GM18868 (cell line): ENCODE data around the gene PYCARD.
"Not testable (repeated sequence)": the region's sequence is repeated elsewhere in the genome, so short reads cannot be mapped to it uniquely, and the experiment has no call there.

ENCODE experiments used
- ATAC-seq: cut with Tn5 transposase; IDR thresholded peaks from one replicate; pipeline ENCODE4 v1.9.1; 2021; ENCODE audit warnings: mild to moderate bottlenecking, moderate library complexity; ENCODE audit not compliant: unreplicated experiment

PYCARD gene

GRCh38 chr16:31215287-31216162, 13.0 kb upstream of the PYCARD start:
- ATAC-seq = no peak

DNA sequence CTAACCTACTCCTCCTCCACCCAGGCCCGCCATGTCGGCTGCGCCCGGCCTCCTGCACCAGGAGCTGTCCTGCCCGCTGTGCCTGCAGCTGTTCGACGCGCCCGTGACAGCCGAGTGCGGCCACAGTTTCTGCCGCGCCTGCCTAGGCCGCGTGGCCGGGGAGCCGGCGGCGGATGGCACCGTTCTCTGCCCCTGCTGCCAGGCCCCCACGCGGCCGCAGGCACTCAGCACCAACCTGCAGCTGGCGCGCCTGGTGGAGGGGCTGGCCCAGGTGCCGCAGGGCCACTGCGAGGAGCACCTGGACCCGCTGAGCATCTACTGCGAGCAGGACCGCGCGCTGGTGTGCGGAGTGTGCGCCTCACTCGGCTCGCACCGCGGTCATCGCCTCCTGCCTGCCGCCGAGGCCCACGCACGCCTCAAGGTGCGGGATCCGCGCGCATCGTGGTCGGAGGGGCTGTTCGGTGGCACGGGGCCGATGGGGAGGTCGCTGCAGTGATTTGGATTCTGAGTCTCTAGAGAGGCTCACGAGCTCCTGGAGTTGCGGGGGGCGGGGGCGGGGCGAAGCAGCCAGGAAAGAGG, 12.2 kb upstream of the PYCARD start:
- no peak for ATAC-seq

DNA sequence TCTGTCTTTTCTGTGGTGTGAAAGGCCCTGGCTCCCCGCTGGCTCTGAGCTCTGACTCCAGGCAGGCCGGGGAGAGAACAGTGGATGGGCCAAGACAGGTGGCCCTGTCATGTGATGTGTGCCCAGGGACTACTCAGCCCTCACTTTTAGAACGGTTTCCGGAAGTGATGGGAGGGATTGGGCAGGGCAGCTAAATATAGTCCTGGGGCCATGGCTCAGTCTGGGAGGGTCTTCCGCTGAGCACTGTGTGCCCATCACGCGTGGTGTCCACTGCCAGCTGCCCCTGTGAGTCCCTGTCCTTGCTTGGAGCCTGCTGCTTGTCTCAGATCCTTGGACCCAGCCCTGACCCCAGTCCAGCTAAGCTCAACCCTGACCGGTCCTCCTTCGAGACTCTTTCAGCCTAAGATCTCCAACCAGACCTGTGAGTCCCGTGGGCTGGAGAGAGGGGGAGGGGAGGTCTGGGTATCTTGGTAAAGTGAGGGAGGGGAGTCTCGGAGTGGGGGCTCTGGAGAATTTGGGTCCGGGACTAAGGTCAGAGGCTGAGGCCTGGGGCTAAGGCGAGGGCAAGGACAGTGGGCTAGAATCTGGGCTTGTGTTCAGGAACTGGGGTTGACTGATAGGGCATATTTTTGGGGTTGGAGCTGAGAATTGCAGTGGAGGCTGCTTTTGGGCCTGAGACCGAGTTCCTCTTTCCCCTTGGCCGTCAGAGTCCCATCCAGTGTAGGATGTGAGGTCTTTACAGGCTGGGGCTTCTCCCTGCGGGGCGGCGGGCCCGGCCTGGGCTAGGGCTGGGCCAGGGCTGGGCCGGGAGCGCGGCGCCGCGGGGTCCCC, 11.5 kb upstream of the PYCARD start, which contains the start of gene TRIM72:
TSS of gene TRIM72 (plus strand) at position 243 of the 831 bp plus-strand sequence. CDS start 620 bp downstream, outside the sequence.
- ATAC-seq = no peak

GRCh38 chr16:31213342-31213741, 10.8 kb upstream of the PYCARD start:
- ATAC-seq = no peak

DNA sequence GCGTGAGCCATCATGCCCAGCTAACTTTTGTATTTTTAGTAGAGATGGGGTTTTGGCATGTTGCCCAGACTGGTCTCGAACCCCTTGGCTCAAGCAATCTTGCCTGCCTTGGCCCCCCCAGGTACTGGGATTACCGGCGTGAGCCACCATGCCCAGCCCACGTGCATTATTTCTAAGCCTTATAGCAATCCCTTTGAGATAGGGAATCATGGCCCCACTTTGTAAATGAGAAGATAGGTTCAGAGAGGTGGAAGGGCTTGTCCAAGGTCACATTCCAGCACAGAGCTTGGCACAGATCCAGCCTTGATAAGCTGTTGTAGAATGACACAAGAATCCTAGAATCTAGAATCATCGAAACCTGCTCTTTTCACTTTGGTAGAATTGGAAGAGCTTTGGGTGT, 4.2 kb upstream of the PYCARD start:
- no peak for ATAC-seq

- no peak for ATAC-seq
These were observed 2.5 kb upstream of the PYCARD start for GRCh38 chr16:31204871-31205666.

GRCh38 chr16:31201582-31202413, 762 bp downstream of the PYCARD start:
- peak; percentile 53 for ATAC-seq

GRCh38 chr16:31200821-31201568, 1.6 kb downstream of the PYCARD start:
- no peak for ATAC-seq

- not testable (repeated sequence) for ATAC-seq
These were observed 2.4 kb downstream of the PYCARD start for GRCh38 chr16:31200111-31200510.

DNA sequence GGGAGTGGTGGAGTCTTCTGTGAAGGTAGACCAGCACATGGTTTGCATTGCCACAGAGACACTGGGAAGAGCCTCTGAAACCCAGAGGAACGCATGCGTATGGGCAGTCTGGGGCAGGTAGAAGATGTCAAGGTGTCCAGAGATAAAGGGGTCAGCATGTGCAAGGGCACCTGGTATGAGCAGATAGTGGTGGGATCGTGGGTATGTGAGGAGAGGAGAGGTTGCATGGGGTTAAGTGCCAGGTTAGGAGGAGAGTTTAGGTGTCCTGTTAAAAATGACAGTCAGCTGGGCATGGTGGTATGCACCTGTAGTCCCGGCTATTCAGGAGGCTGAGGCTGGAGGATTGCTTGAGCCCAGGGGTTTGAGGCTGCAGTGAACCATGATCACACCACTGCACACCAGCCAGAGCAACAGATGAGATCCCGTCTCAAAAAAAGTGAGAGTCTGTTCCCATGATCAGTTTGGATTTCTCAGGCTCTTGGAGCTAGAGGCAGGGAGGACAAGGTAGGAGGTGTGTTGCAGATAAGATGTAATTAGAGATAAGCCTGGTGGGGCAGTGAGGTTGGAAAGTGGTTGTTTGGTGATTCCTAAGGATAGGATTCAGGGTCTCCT, 3.0 kb downstream of the PYCARD start:
- no peak for ATAC-seq

- no peak for ATAC-seq
These were observed 4.2 kb downstream of the PYCARD start for GRCh38 chr16:31198207-31198882.

DNA sequence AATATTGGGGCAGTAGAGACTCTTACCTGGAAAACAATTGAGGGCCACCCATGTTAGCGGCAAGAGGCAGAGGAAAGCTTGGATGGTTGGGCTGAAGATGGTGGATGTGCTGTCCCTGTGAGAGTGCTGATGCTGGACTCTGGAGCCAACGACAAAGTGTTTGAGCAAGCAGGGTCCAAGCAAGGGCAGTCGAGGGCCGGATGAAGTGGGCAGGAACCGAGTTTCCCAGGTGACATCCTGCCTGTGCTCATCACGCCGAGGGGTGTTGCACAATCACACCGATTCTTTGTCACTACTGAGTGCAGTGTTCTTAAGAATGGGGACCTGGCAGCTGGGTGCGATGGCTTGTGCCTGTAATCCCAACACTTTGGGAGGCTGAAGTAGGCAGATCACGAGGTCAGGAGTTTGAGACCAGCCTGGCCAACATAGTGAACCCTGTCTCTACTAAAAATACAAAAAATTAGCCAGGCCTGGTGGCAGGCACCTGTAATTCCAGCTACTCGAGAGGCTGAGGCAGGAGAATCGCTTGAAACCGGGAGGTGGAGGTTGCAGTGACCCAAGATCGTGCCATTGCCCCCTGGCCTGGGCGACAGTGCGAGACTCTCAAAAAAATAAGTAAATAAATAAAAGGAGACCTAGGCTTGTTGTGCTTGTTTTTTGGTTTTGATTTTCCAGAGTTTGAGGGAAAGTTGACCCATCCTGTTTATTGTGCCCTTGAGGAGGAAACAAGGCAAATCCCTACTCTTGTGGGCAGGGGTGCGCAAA, 6.1 kb downstream of the PYCARD start:
- ATAC-seq = no peak

- not testable (repeated sequence) for ATAC-seq
These were observed 6.7 kb downstream of the PYCARD start for GRCh38 chr16:31195861-31196260.

DNA sequence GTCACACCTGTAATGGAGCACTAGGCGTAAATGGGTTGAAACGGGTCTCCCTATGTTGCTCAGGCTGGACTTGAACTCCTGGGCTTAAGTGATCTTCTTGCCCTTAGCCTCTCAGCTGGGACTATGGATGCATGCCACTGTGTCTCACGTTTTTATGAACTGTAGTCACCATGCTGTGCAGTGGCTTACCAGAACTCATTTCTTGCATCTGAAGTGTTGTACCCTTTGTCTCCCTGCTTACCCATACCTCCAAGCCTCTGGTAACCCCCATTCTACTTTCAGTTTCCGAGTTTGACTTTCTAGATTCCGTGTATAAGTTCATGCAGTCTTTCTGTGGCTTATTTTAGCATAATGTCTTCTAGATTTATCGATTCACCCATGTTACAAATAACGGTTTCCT, 7.7 kb downstream of the PYCARD start:
- ATAC-seq = no peak

DNA sequence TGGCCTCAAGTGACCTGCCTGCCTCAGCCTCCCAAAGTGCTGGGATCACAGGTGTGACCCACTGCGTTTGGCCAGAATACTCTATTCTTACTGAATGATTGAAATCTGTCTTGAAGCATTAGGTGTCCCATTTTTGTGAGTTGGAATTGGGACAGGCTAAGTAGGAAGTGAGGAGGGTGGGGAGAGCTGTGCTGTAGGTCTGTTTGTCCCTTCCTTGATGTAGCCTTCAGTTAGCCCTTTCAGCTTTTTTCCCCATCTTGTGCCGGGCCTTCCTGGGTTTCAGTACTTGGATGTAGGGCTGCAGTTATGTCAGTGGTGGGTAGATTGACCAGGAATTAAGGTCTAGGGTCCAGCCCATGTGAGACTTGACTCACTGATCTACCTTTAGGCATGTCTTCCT, 8.7 kb downstream of the PYCARD start:
- no peak for ATAC-seq

GRCh38 chr16:31192856-31193642, 9.5 kb downstream of the PYCARD start:
- ATAC-seq = no peak
